T-cell (primary cell): Measurements from ENCODE around the gene ZNF507. TPM values are rescaled to one million over a fixed set of nuclear protein-coding genes. Genes with fewer than 3 reads are reported as not detected.
"Not testable (repeated sequence)": the region's sequence is repeated elsewhere in the genome, so short reads cannot be mapped to it uniquely, and the experiment has no call there.

Source experiments
- ATAC-seq, 4 experiments: fragments of 200-7000 bp in 3 of 4; fragments of 150-1000 bp in 1 of 4; cut with Tn5 transposase; replicated peaks in 1 of 4; 1 replicate in 3 of 4; 2 replicates in 1 of 4; pipeline ENCODE4 v1.10.0; 2021; ENCODE audit warnings: moderate library complexity in 3 of 4, mild to moderate bottlenecking in 2 of 4, moderate number of reproducible peaks in 1 of 4
- CTCF ChIA-PET, 2 donors: fragments of 300-600 bp; sonication (Branson Sonifier 250); formaldehyde crosslinking; loops; one replicate each; lab custom pipeline; 2022; ENCODE audit warnings: antibody characterized with exemption in 2 of 2; lab: Charles Lee
- POLR2A ChIA-PET, 2 donors: fragments of 300-600 bp; sonication (Branson Sonifier 250); formaldehyde crosslinking; loops; one replicate each; lab custom pipeline; 2022; ENCODE audit warnings: antibody characterized with exemption in 2 of 2; lab: Charles Lee
- DNase-seq, 35 experiments: peaks; one replicate each; pipeline versions ENCODE4 v3.0.0 to v3.0.0-alpha.2; 2013 to 2023
- H3K27ac ChIP-seq: one replicate; pipeline ENCODE4 v1.5.1; 2013; ENCODE audit warnings: low read length
- H3K27me3 ChIP-seq, 2 experiments: replicated peaks in 1 of 2; 1 replicate in 1 of 2; 2 replicates in 1 of 2; pipeline versions ENCODE4 v1.6.1 to v1.7.0; 2013; ENCODE audit warnings: low read length in 1 of 2, mixed read lengths in 1 of 2; ENCODE audit not compliant: control insufficient read depth in 2 of 2, insufficient read depth in 2 of 2; ENCODE audit errors: extremely low read depth in 1 of 2
- H3K36me3 ChIP-seq, 2 donors: 1 replicate in 1 of 2; 2 replicates in 1 of 2; pipeline versions ENCODE4 v1.6.1 to v1.7.0; 2013; ENCODE audit warnings: low read length in 1 of 2; ENCODE audit not compliant: control insufficient read depth in 2 of 2, insufficient read depth in 1 of 2; ENCODE audit errors: extremely low read depth in 1 of 2
- H3K4me1 ChIP-seq, 2 experiments: 1 replicate in 1 of 2; 2 replicates in 1 of 2; pipeline versions ENCODE4 v1.6.1 to v1.7.0; 2013; ENCODE audit warnings: low read length in 2 of 2, mixed read lengths in 1 of 2; ENCODE audit not compliant: insufficient read depth in 2 of 2, control insufficient read depth in 1 of 2; ENCODE audit errors: extremely low read depth in 1 of 2
- H3K4me3 ChIP-seq, 2 donors: 1 replicate in 1 of 2; 2 replicates in 1 of 2; pipeline versions ENCODE4 v1.5.1 to v1.7.0; 2013; ENCODE audit warnings: mild to moderate bottlenecking in 2 of 2, low read length in 1 of 2, moderate library complexity in 1 of 2; ENCODE audit not compliant: control insufficient read depth in 1 of 2; ENCODE audit errors: extremely low read depth in 1 of 2
- H3K9me3 ChIP-seq: 2 replicates; pipeline ENCODE4 v1.7.0; 2013
- H3K27ac Mint-ChIP-seq, 2 donors: one replicate each; pipeline ENCODE4 v1.8.0; 2020 to 2021; ENCODE audit warnings: mild to moderate bottlenecking in 2 of 2, mixed read lengths in 2 of 2
- H3K27me3 Mint-ChIP-seq, 2 donors: one replicate each; pipeline ENCODE4 v1.8.0; 2021 to 2022; ENCODE audit warnings: mixed read lengths in 2 of 2
- H3K36me3 Mint-ChIP-seq: one replicate; pipeline ENCODE4 v1.8.0; 2021; ENCODE audit warnings: mixed read lengths
- H3K4me1 Mint-ChIP-seq, 3 donors: one replicate each; pipeline ENCODE4 v1.8.0; 2020 to 2022; ENCODE audit warnings: mixed read lengths in 3 of 3, mild to moderate bottlenecking in 1 of 3
- H3K4me3 Mint-ChIP-seq, 3 donors: one replicate each; pipeline ENCODE4 v1.8.0; 2020 to 2022; ENCODE audit warnings: mild to moderate bottlenecking in 3 of 3, mixed read lengths in 3 of 3, moderate library complexity in 3 of 3
- H3K9me3 Mint-ChIP-seq, 3 donors: one replicate each; pipeline ENCODE4 v1.8.0; 2020 to 2022; ENCODE audit warnings: mixed read lengths in 3 of 3
- WGBS: methylation state at CpG from one replicate; pipeline ENCODE4 v1.1.5; 2013; ENCODE audit warnings: missing lambda C conversion rate; ENCODE audit not compliant: insufficient coverage; 5-methylcytosine and 5-hydroxymethylcytosine counted together
- total RNA-seq, 35 experiments: library from RNA in 6 of 35; stranded (reverse) in 6 of 35; fragments of 120-200 nt in 1 of 35; gene quantifications; one replicate each; pipeline versions ENCODE4 v1.2.1 to v1.2.4 and lab custom pipeline; 2013 to 2026

ZNF507 gene
- total RNA-seq, 5 donors from 2014 or later (not counting 1 experiment from before 2014, with no cell fraction given), result 32.6 to 38.2 (median 35.9) TPM

GRCh38 chr19:32418155-32418554 is 72.7 kb downstream of the ZNF507 start:
- POLR2A ChIA-PET, result interaction anchor here in 1 of 2 donors (0.6 kb wide), 1 partner anchor 956 kb away, joined by 4 read pairs; no protein-coding TSS in a partner anchor

GRCh38 chr19:32421589-32422361 is 76.4 kb downstream of the ZNF507 start:
- peak in 2 of 4 experiments; percentile 45 to 58 for ATAC-seq
- POLR2A ChIA-PET, result no interaction called here
- H3K27ac Mint-ChIP-seq, result peak overlapping the region; percentile 66 to 87
- no peaks in the 10 kb centered on the region for H3K36me3 ChIP-seq
- WGBS, result 58% methylated on average over 3 of the region's 7 CpGs
- H3K9me3 ChIP-seq, result no peaks in the 10 kb centered on the region
- H3K27ac ChIP-seq, result peak overlapping the region; percentile 44
- H3K27me3 Mint-ChIP-seq, result no peaks in the 10 kb centered on the region
- peaks cover 17% of the 10 kb centered on the region for H3K36me3 Mint-ChIP-seq
- H3K4me3 Mint-ChIP-seq, result peak overlapping the region in 1 of 3 donors; percentile 19
- no peak overlapping the region for H3K4me3 ChIP-seq
- no peaks in the 10 kb centered on the region for H3K9me3 Mint-ChIP-seq
- H3K4me1 ChIP-seq, result peaks cover 5 to 8% of the 10 kb centered on the region in 2 experiments
- H3K4me1 Mint-ChIP-seq, result peaks cover 11 to 17% (median 12%) of the 10 kb centered on the region in 3 donors
- CTCF ChIA-PET, result no interaction called here
- DNase-seq, result peak in 2 of 35 experiments; percentile 5 to 17
- H3K27me3 ChIP-seq, result no peaks in the 10 kb centered on the region

More at GRCh38 chr19:32418155-32418554, 72.7 kb downstream of the ZNF507 start:
- Mint-ChIP-seq H3K27me3 (no peaks in the 10 kb centered on the region), H3K4me1 (peaks cover 11 to 17% (median 12%) of the 10 kb centered on the region in 3 donors), H3K36me3 (peaks cover 34% of the 10 kb centered on the region), H3K4me3 (no peak overlapping the region), H3K9me3 (no peaks in the 10 kb centered on the region), H3K27ac (no peak overlapping the region)
- Histone ChIP-seq H3K4me3 (no peak overlapping the region), H3K4me1 (peaks cover 5 to 8% of the 10 kb centered on the region in 2 experiments), H3K27ac (no peak overlapping the region), H3K9me3 (no peaks in the 10 kb centered on the region), H3K27me3 (no peaks in the 10 kb centered on the region), H3K36me3 (no peaks in the 10 kb centered on the region)
- no peak for DNase-seq
- CTCF ChIA-PET, result interaction anchor here in 1 of 2 donors (1.2 kb wide), 1 partner anchor 10 kb away, joined by 3 read pairs; no protein-coding TSS in a partner anchor
- WGBS, result 85% methylated on average over 2 of the region's 3 CpGs
- no peak for ATAC-seq

- Histone ChIP-seq H3K4me1 (peaks cover 5 to 8% of the 10 kb centered on the region in 2 experiments), H3K27ac (peak overlapping the region; percentile 44), H3K36me3 (no peaks in the 10 kb centered on the region), H3K4me3 (no peak overlapping the region), H3K27me3 (no peaks in the 10 kb centered on the region), H3K9me3 (no peaks in the 10 kb centered on the region)
- peaks cover 13% of the 10 kb centered on the region for H3K36me3 Mint-ChIP-seq
- no peaks in the 10 kb centered on the region for H3K27me3 Mint-ChIP-seq
- DNase-seq (no peak), ATAC-seq (no peak)
- H3K4me3 Mint-ChIP-seq, result peak overlapping the region in 1 of 3 donors; percentile 19
- peak overlapping the region; percentile 66 to 87 for H3K27ac Mint-ChIP-seq
- H3K4me1 Mint-ChIP-seq, result peaks cover 11 to 17% (median 12%) of the 10 kb centered on the region in 3 donors
- 57% methylated on average over 1 of the region's 3 CpGs for WGBS
- POLR2A ChIA-PET, result no interaction called here
- CTCF ChIA-PET, result no interaction called here
- H3K9me3 Mint-ChIP-seq, result no peaks in the 10 kb centered on the region
Observed at GRCh38 chr19:32422435-32422834, 77.0 kb downstream of the ZNF507 start.

GRCh38 chr19:32423944-32424343 is 78.5 kb downstream of the ZNF507 start:
- ATAC-seq, H3K4me1 ChIP-seq, DNase-seq, POLR2A ChIA-PET, H3K27ac ChIP-seq, H3K27ac Mint-ChIP-seq, H3K27me3 Mint-ChIP-seq, H3K4me3 Mint-ChIP-seq, H3K9me3 Mint-ChIP-seq, H3K9me3 ChIP-seq, H3K27me3 ChIP-seq, H3K4me3 ChIP-seq, H3K36me3 ChIP-seq: not testable (repeated sequence)
- WGBS, result 100% methylated on average over 1 of the region's 3 CpGs
- CTCF ChIA-PET, result interaction anchor here in 1 of 2 donors (0.6 kb wide), 1 partner anchor 266 kb away, joined by 3 read pairs; no protein-coding TSS in a partner anchor
- Mint-ChIP-seq H3K4me1 (peaks cover 11 to 17% (median 12%) of the 10 kb centered on the region in 3 donors), H3K36me3 (peaks cover 11% of the 10 kb centered on the region)

- Mint-ChIP-seq H3K9me3 (no peaks in the 10 kb centered on the region), H3K27ac (no peak overlapping the region), H3K27me3 (no peaks in the 10 kb centered on the region), H3K4me3 (no peak overlapping the region), H3K36me3 (peaks cover 12% of the 10 kb centered on the region), H3K4me1 (peaks cover under 1 to 4% (median 1%) of the 10 kb centered on the region in 3 donors)
- no peaks in the 10 kb centered on the region for H3K9me3 ChIP-seq
- no peak for DNase-seq
- no CpG with 5 or more reads among the region's 3 CpGs for WGBS
- H3K27me3 ChIP-seq, result no peaks in the 10 kb centered on the region
- peaks cover 0 to 3% of the 10 kb centered on the region in 2 donors for H3K36me3 ChIP-seq
- no peaks in the 10 kb centered on the region for H3K4me1 ChIP-seq
- no peak overlapping the region for H3K27ac ChIP-seq
- ChIA-PET CTCF (interaction anchor here in 1 of 2 donors (0.7 kb wide), 1 partner anchor 10 kb away, joined by 3 read pairs; no protein-coding TSS in a partner anchor), POLR2A (no interaction called here)
- no peak overlapping the region for H3K4me3 ChIP-seq
- ATAC-seq, result no peak
Observed at GRCh38 chr19:32427536-32427935, 82.1 kb downstream of the ZNF507 start.

GRCh38 chr19:32436692-32437091 is 91.3 kb downstream of the ZNF507 start:
- Histone ChIP-seq H3K27me3 (no peaks in the 10 kb centered on the region), H3K27ac (no peak overlapping the region), H3K9me3 (no peaks in the 10 kb centered on the region), H3K4me3 (no peak overlapping the region), H3K4me1 (no peaks in the 10 kb centered on the region), H3K36me3 (peaks cover 0 to 10% of the 10 kb centered on the region in 2 donors)
- no peaks in the 10 kb centered on the region for H3K9me3 Mint-ChIP-seq
- H3K4me1 Mint-ChIP-seq, result no peaks in the 10 kb centered on the region
- 100% methylated on average over 1 of the region's 6 CpGs for WGBS
- no peaks in the 10 kb centered on the region for H3K27me3 Mint-ChIP-seq
- ATAC-seq (no peak), DNase-seq (no peak)
- POLR2A ChIA-PET, result interaction anchor here in 1 of 2 donors (0.7 kb wide), 1 partner anchor 901 kb away, joined by 3 read pairs; no protein-coding TSS in a partner anchor
- no peak overlapping the region for H3K4me3 Mint-ChIP-seq
- no peak overlapping the region for H3K27ac Mint-ChIP-seq
- H3K36me3 Mint-ChIP-seq, result peaks cover 31% of the 10 kb centered on the region
- CTCF ChIA-PET, result no interaction called here
